Caco-2 (cell line): ENCODE measurements around the gene PPARG. TPM values are rescaled to one million over a fixed set of nuclear protein-coding genes. Genes with fewer than 3 reads are reported as not detected.

ENCODE experiments used
- BruUV-seq: library from RNA; stranded (reverse); fragments of 400-500 nt; replicated peaks from 2 replicates; lab custom pipeline; 2021; lab: Mats Ljungman, UMichigan
- CTCF ChIA-PET: fragments of 300-600 bp; sonication (Branson Sonifier 250); formaldehyde crosslinking; loops from one replicate; lab custom pipeline; 2022; ENCODE audit warnings: antibody characterized with exemption; lab: Charles Lee
- POLR2A ChIA-PET: fragments of 300-600 bp; sonication (Branson Sonifier 250); formaldehyde crosslinking; loops from one replicate; lab custom pipeline; 2022; ENCODE audit warnings: antibody characterized with exemption; lab: Charles Lee
- DNase-seq, 2 experiments: peaks; one replicate each; pipeline versions ENCODE4 v3.0.0 to v3.0.0-alpha.2; 2020 to 2022
- H3K27me3 ChIP-seq: replicated peaks from 2 replicates; pipeline ENCODE4 v1.6.0; 2011; ENCODE audit warnings: low read length; ENCODE audit not compliant: control insufficient read depth, insufficient read depth
- H3K36me3 ChIP-seq: 2 replicates; pipeline ENCODE4 v1.5.1; 2011; ENCODE audit warnings: low read length; ENCODE audit not compliant: control insufficient read depth, insufficient read depth
- H3K4me1 ChIP-seq: fragments of 250-450 bp; sonication (Bioruptor Pico); 2 replicates; pipeline ENCODE4 v1.5.1; 2020; ENCODE audit warnings: mild to moderate bottlenecking
- H3K4me3 ChIP-seq: 2 replicates; pipeline ENCODE4 v1.5.1; 2011; ENCODE audit warnings: low read depth, mild to moderate bottlenecking, control low read depth, low read length
- H3K9me3 ChIP-seq: fragments of 250-450 bp; sonication (Bioruptor Pico); 2 replicates; pipeline ENCODE4 v1.5.1; 2020; ENCODE audit warnings: mild to moderate bottlenecking, moderate library complexity
- H3K27ac Mint-ChIP-seq: one replicate; pipeline ENCODE4 v1.8.0; 2022; ENCODE audit warnings: mixed read lengths; ENCODE audit not compliant: unreplicated experiment
- H3K27me3 Mint-ChIP-seq: one replicate; pipeline ENCODE4 v1.8.0; 2022; ENCODE audit warnings: mixed read lengths; ENCODE audit not compliant: insufficient read depth, unreplicated experiment
- H3K36me3 Mint-ChIP-seq: one replicate; pipeline ENCODE4 v1.8.0; 2022; ENCODE audit warnings: mild to moderate bottlenecking, mixed read lengths; ENCODE audit not compliant: insufficient read depth, unreplicated experiment
- H3K4me1 Mint-ChIP-seq: one replicate; pipeline ENCODE4 v1.8.0; 2022; ENCODE audit warnings: low read depth, mixed read lengths; ENCODE audit not compliant: unreplicated experiment
- H3K4me3 Mint-ChIP-seq: one replicate; pipeline ENCODE4 v1.8.0; 2022; ENCODE audit warnings: mild to moderate bottlenecking, moderate library complexity, mixed read lengths; ENCODE audit not compliant: unreplicated experiment
- H3K9me3 Mint-ChIP-seq: one replicate; pipeline ENCODE4 v1.8.0; 2022; ENCODE audit warnings: mixed read lengths; ENCODE audit not compliant: unreplicated experiment
- CTCF ChIP-seq, 2 experiments: fragments of 200-600 bp in 1 of 2; IDR thresholded peaks; 1 replicate in 1 of 2; 2 replicates in 1 of 2; pipeline versions ENCODE4 v1.5.1 to v1.8.0; 2011 to 2022; ENCODE audit warnings: antibody characterized with exemption in 1 of 2, control low read depth in 1 of 2, inconsistent platforms in 1 of 2, low read depth in 1 of 2, low read length in 1 of 2, mild to moderate bottlenecking in 1 of 2, moderate library complexity in 1 of 2; ENCODE audit not compliant: insufficient read depth in 1 of 2, severe bottlenecking in 1 of 2, unreplicated experiment in 1 of 2
- intact Hi-C: fragments of 100-400 bp; cut with micrococcal nuclease; formaldehyde crosslinking; loops from one replicate; pipeline ENCODE4 v1.10.0; 2022; ENCODE audit not compliant: unreplicated experiment
- total RNA-seq: library from RNA; stranded (reverse); gene quantifications from 2 replicates; pipeline ENCODE4 v1.2.3, GENCODE V29; 2022

Gene PPARG
- total RNA-seq, 1 experiment from 2014 or later = 15.6 TPM

DNA sequence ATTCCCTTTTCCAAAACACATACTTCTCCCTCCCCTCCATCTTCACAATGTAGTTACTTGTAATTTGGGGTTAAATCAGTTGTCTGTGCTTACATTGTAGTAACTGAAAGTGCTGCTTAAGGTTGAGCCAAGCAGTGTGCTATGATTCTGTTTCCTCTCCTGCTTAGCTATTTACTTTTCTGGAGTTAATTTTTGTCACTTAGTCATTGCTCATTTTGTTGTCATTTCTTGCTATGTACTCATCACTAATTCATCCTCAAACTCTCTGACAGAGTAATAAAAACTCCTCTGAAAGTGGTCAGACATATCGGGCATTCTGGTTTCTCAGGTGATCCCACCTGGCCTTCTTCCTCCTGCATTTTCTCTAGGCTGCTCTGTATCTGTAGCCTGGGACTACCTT lies 80.7 kb downstream of the PPARG start:
- POLR2A ChIA-PET = no interaction called here
- Mint-ChIP-seq H3K4me3 (no peak overlapping the region), H3K4me1 (peaks cover 11% of the 10 kb centered on the region), H3K9me3 (no peaks in the 10 kb centered on the region), H3K27me3 (no peaks in the 10 kb centered on the region), H3K27ac (peak overlapping the region; percentile 19), H3K36me3 (peaks cover 5% of the 10 kb centered on the region)
- CTCF ChIA-PET = no interaction called here
- no peak for TF ChIP-seq CTCF (IDR thresholded peaks at IDR 0.05; ENCODE audit: insufficient read depth in 1 of 2, low read depth in 1 of 2, low read length in 1 of 2, severe bottlenecking in 1 of 2, unreplicated experiment in 1 of 2)
- Histone ChIP-seq H3K27me3 (no peaks in the 10 kb centered on the region), H3K4me3 (no peak overlapping the region), H3K36me3 (no peaks in the 10 kb centered on the region), H3K9me3 (no peaks in the 10 kb centered on the region), H3K4me1 (0 out of 2 replicates have a peak, but pooled peaks cover 4% of the 10 kb centered on the region)
- intact Hi-C loops = no loop called here
- DNase-seq = no peak
- BruUV-seq = no TSS peak

DNA sequence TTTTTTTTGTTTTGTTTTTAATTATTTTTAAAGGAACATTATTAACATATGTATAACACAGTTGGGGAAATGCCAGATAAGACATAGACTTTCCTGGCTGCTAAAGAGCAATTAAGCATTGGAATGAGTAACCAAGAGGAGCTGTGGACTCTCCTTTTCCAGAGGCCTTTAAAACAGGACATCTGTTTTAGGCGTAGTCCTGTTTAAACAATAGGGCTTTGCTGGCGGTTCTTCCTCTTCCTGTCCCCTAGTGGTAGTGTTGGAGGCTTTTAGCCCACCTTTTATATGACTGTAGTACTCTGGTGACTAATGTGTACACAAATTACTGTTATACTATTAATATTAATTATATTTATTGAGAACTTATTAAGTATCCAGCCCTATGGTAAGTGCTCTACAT lies 81.9 kb downstream of the PPARG start:
- Mint-ChIP-seq H3K4me3 (no peak overlapping the region), H3K4me1 (peaks cover 17% of the 10 kb centered on the region), H3K27me3 (no peaks in the 10 kb centered on the region), H3K36me3 (peaks cover 5% of the 10 kb centered on the region), H3K9me3 (no peaks in the 10 kb centered on the region), H3K27ac (no peak overlapping the region)
- ChIA-PET CTCF (no interaction called here), POLR2A (no interaction called here)
- 0 out of 2 replicates have a peak, but pooled peaks cover 4% of the 10 kb centered on the region for H3K4me1 ChIP-seq
- H3K36me3 ChIP-seq = no peaks in the 10 kb centered on the region
- TF ChIP-seq CTCF (IDR thresholded peaks at IDR 0.05; ENCODE audit: insufficient read depth in 1 of 2, low read depth in 1 of 2, low read length in 1 of 2, severe bottlenecking in 1 of 2, unreplicated experiment in 1 of 2) = no peak
- no peaks in the 10 kb centered on the region for H3K27me3 ChIP-seq
- intact Hi-C loops = no loop called here
- BruUV-seq = no TSS peak
- no peak overlapping the region for H3K4me3 ChIP-seq
- DNase-seq = no peak
- H3K9me3 ChIP-seq = no peaks in the 10 kb centered on the region

DNA sequence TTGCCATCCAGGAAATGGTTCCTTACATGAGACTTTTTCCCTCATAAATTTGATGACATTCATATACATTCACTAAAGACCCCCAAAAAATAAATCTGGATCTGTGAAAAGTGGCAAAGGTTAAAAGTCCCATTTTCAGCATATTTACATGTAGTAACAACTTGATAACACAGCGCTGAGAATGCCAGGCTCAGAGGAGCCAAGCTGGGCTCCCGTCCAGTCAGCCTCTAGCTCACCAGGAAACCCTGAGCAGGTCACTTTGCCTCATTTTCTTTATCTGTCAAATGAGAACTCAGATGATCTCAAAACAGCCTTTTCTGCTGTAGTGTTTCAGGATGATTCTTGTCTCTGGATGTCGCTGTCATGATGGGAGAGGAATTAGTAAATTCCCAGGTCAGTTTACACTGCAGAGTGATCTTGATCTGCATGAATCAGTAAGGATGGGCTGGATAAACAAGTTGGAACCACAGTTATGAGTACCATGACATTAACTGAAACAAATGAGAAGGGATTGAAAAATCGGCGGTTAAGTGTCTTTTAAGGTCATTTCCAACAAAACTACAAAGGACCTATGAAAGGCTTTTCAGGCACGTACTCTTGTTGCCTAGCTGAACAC lies 82.8 kb downstream of the PPARG start:
- no TSS peak for BruUV-seq
- ChIA-PET POLR2A (no interaction called here), CTCF (no interaction called here)
- no peak overlapping the region for H3K4me3 ChIP-seq
- Mint-ChIP-seq H3K36me3 (peaks cover 5% of the 10 kb centered on the region), H3K27ac (no peak overlapping the region), H3K4me3 (no peak overlapping the region), H3K9me3 (no peaks in the 10 kb centered on the region), H3K27me3 (no peaks in the 10 kb centered on the region), H3K4me1 (peaks cover 17% of the 10 kb centered on the region)
- TF ChIP-seq CTCF (IDR thresholded peaks at IDR 0.05; ENCODE audit: insufficient read depth in 1 of 2, low read depth in 1 of 2, low read length in 1 of 2, severe bottlenecking in 1 of 2, unreplicated experiment in 1 of 2) = no peak
- no peaks in the 10 kb centered on the region for H3K36me3 ChIP-seq
- no peak for DNase-seq
- H3K27me3 ChIP-seq = no peaks in the 10 kb centered on the region
- intact Hi-C loops = no loop called here
- H3K9me3 ChIP-seq = no peaks in the 10 kb centered on the region
- 0 out of 2 replicates have a peak, but pooled peaks cover 4% of the 10 kb centered on the region for H3K4me1 ChIP-seq
